Retinal pigment epithelial cell (primary cell): Measurements from ENCODE around the gene CADM3.

Experiments
- DNase-seq: peaks from one replicate; pipeline ENCODE4 v3.0.0-alpha.2; 2010; ENCODE audit warnings: low read depth
- H3K4me3 ChIP-seq: 2 replicates; pipeline ENCODE4 v1.5.1; 2011; ENCODE audit warnings: mild to moderate bottlenecking, low read length, control low read depth, moderate library complexity
- TF ChIP-seq, protein P1 (sequence below): conservative IDR thresholded peaks from 2 replicates; pipeline ENCODE4 v1.5.1; 2011; ENCODE audit warnings: low read depth, low read length, control low read depth, inconsistent platforms

The CADM3 gene

GRCh38 chr1:159171254-159171687 is at the start of gene CADM3:
TSS of gene CADM3 (plus strand) at chr1:159171615. CDS start at chr1:159171766, 151 bp downstream.
- TF ChIP-seq, protein P1, sequence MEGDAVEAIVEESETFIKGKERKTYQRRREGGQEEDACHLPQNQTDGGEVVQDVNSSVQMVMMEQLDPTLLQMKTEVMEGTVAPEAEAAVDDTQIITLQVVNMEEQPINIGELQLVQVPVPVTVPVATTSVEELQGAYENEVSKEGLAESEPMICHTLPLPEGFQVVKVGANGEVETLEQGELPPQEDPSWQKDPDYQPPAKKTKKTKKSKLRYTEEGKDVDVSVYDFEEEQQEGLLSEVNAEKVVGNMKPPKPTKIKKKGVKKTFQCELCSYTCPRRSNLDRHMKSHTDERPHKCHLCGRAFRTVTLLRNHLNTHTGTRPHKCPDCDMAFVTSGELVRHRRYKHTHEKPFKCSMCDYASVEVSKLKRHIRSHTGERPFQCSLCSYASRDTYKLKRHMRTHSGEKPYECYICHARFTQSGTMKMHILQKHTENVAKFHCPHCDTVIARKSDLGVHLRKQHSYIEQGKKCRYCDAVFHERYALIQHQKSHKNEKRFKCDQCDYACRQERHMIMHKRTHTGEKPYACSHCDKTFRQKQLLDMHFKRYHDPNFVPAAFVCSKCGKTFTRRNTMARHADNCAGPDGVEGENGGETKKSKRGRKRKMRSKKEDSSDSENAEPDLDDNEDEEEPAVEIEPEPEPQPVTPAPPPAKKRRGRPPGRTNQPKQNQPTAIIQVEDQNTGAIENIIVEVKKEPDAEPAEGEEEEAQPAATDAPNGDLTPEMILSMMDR: no peak
- H3K4me3 ChIP-seq: peak within 1 kb of the TSS; percentile 34
- DNase-seq: no peak

GRCh38 chr1:159122005-159122621 is 49.3 kb upstream of the CADM3 start:
- H3K4me3 ChIP-seq: no peak overlapping the region
- TF ChIP-seq, protein P1: no peak
- DNase-seq: peak; percentile 12

- no peak overlapping the region for H3K4me3 ChIP-seq
- DNase-seq: no peak
- TF ChIP-seq, protein P1: no peak
Observed at GRCh38 chr1:159123587-159123986, 47.8 kb upstream of the CADM3 start.

DNA sequence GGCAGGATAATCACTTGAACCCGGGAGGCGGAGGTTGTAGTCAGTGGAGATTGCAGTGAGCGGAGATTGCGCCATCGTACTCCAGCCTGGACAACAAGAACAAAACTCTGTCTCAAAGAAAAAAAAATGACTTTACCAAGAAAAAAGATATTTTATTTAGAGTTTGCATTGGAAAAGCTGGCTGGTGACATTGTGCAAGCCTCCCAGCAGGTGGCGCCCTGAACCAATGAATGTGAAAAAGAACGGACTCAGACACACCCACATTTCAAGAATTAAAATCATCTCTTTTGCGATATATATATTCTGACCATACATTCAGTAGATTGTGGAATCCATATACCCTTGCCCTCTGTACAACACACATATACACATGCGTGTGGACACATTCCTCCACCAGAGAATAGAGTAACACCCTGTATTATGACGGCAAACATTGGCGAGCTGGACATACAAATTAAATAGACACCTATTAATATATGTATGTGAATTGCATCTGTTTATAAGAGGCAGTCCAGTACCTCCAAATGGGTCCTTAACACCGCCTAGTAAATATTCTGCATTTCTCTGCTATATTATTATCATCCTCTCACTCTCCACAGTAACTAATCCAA is 39.0 kb upstream of the CADM3 start:
- H3K4me3 ChIP-seq: no peak overlapping the region
- TF ChIP-seq, protein P1: peak; percentile 95
- peak; percentile 15 for DNase-seq

DNA sequence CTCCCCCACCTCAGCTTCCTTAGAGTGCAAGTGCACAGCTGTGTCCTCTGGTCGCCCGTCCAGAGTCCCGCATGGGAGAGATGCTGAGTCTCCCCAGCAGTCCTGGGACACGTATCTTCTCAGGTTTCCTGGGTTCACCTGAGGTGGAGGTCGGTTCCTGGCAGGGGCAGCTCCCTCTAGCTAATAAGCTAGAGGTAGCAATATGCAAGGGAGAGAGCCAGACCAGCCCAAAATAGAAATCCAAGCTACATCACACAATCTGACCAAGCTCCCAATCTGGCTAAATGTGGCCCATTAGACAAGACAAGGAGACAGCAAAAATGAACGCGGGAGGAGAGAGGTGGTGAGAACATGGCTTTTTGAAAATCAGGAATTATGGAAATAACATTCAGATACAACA is 30.9 kb upstream of the CADM3 start:
- no peak overlapping the region for H3K4me3 ChIP-seq
- TF ChIP-seq, protein P1: no peak
- no peak for DNase-seq

- DNase-seq: no peak
- TF ChIP-seq, protein P1: no peak
- peak overlapping the region; percentile 45 for H3K4me3 ChIP-seq
Observed at GRCh38 chr1:159141584-159142390, 29.6 kb upstream of the CADM3 start.

DNA sequence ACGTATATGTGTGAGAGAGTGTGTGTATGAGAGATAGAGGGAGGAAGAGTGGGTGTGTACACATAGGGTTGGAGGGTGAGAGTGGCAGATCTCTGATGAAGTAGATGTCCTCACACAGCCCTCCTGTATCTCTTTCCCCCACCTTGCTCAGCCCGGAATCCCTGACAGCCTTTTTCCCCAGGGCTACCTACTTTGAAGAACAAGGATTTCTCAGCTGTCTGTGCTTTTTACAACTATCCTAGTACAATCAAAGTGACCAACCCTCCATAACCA is 29.1 kb upstream of the CADM3 start:
- TF ChIP-seq, protein P1: no peak
- H3K4me3 ChIP-seq: peak overlapping the region; percentile 45
- no peak for DNase-seq
